HepG2 (cell line): ENCODE measurements around the gene BTBD17. TPM values are rescaled to one million over a fixed set of nuclear protein-coding genes. Genes with fewer than 3 reads are reported as not detected.
A peak's percentile ranks its signal among the peaks of the same experiment; 100 is the strongest.

ENCODE experiments used
- AGO1 ChIP-seq: fragments of 200-400 bp; formaldehyde crosslinking; IDR thresholded peaks from 2 replicates; pipeline ENCODE4 v1.6.1; 2017; ENCODE audit warnings: mild to moderate bottlenecking, low read depth, low read length, moderate library complexity; ENCODE audit not compliant: poor library complexity, severe bottlenecking
- CBFB ChIP-seq: sonication (generic); formaldehyde crosslinking; IDR thresholded peaks from 2 replicates; pipeline ENCODE4 v1.4.0; 2020; ENCODE audit warnings: missing genetic modification reagents
- ERF ChIP-seq: IDR thresholded peaks from 2 replicates; pipeline ENCODE4 v1.6.1; 2018; ENCODE audit warnings: missing biosample characterization, missing genetic modification reagents
- GATAD2A ChIP-seq: IDR thresholded peaks from 2 replicates; pipeline ENCODE4 v1.6.1; 2016
- HDAC6 ChIP-seq: fragments of 200-600 bp; sonication (generic); IDR thresholded peaks from 2 replicates; pipeline ENCODE4 v1.7.0; 2017; ENCODE audit warnings: mild to moderate bottlenecking, antibody characterized with exemption, low read length, low read depth
- HNF4A ChIP-seq: sonication (generic); formaldehyde crosslinking; IDR thresholded peaks from 2 replicates; pipeline ENCODE4 v1.4.0; 2020; ENCODE audit warnings: missing genetic modification reagents
- HNF4G ChIP-seq, 2 experiments: sonication (generic) in 1 of 2; formaldehyde crosslinking in 1 of 2; IDR thresholded peaks; 2 replicates each; pipeline versions ENCODE4 v1.4.0 to v1.6.1; 2011 to 2020; ENCODE audit warnings: borderline replicate concordance in 2 of 2, low read depth in 2 of 2, mild to moderate bottlenecking in 2 of 2, low read length in 1 of 2, missing genetic modification reagents in 1 of 2, moderate library complexity in 1 of 2
- HNRNPH1 ChIP-seq: fragments of 200-400 bp; formaldehyde crosslinking; optimal IDR thresholded peaks from 2 replicates; pipeline ENCODE3; 2017; ENCODE audit warnings: mild to moderate bottlenecking, low read depth, low read length
- KLF6 ChIP-seq: IDR thresholded peaks from 2 replicates; pipeline ENCODE4 v1.8.0; 2016; ENCODE audit warnings: missing biosample characterization, missing genetic modification reagents
- LCORL ChIP-seq, 2 experiments: fragments of 450-650 bp in 1 of 2; sonication (generic) in 1 of 2; formaldehyde crosslinking in 1 of 2; IDR thresholded peaks; 2 replicates each; pipeline versions ENCODE4 v1.5.0 to v1.6.1; 2017 to 2020; ENCODE audit warnings: antibody characterized with exemption in 1 of 2, missing genetic modification reagents in 1 of 2
- MTF1 ChIP-seq: sonication (generic); formaldehyde crosslinking; IDR thresholded peaks from 2 replicates; pipeline ENCODE4 v1.5.0; 2020; ENCODE audit warnings: missing genetic modification reagents
- NCOA2 ChIP-seq: sonication (generic); formaldehyde crosslinking; IDR thresholded peaks from 2 replicates; pipeline ENCODE4 v1.8.0; 2022; ENCODE audit warnings: inconsistent platforms
- ONECUT2 ChIP-seq: sonication (generic); formaldehyde crosslinking; IDR thresholded peaks from 2 replicates; pipeline ENCODE4 v1.4.0; 2020; ENCODE audit warnings: missing genetic modification reagents
- SNAI1 ChIP-seq: sonication (generic); formaldehyde crosslinking; IDR thresholded peaks from 2 replicates; pipeline ENCODE4 v1.5.0; 2020; ENCODE audit warnings: mild to moderate bottlenecking, missing genetic modification reagents, borderline replicate concordance
- SNAPC5 ChIP-seq: sonication (generic); formaldehyde crosslinking; IDR thresholded peaks from 2 replicates; pipeline ENCODE4 v1.8.1; 2023; ENCODE audit warnings: mild to moderate bottlenecking, missing genetic modification reagents, borderline replicate concordance
- UBTF ChIP-seq: sonication (generic); formaldehyde crosslinking; IDR thresholded peaks from 2 replicates; pipeline ENCODE4 v1.4.0; 2020; ENCODE audit warnings: mild to moderate bottlenecking, missing genetic modification reagents
- ZBTB10 ChIP-seq: sonication (generic); formaldehyde crosslinking; IDR thresholded peaks from 2 replicates; pipeline ENCODE4 v1.4.0; 2020; ENCODE audit warnings: missing genetic modification reagents, borderline replicate concordance
- ZBTB42 ChIP-seq: sonication (generic); formaldehyde crosslinking; IDR thresholded peaks from 2 replicates; pipeline ENCODE4 v1.5.0; 2020; ENCODE audit warnings: mild to moderate bottlenecking, missing genetic modification reagents
- ZFYVE20 ChIP-seq: sonication (generic); formaldehyde crosslinking; IDR thresholded peaks from 2 replicates; pipeline ENCODE4 v1.8.0; 2023; ENCODE audit warnings: low read depth, mild to moderate bottlenecking, moderate library complexity, missing genetic modification reagents, borderline replicate concordance
- ZNF264 ChIP-seq: sonication (generic); formaldehyde crosslinking; IDR thresholded peaks from 2 replicates; pipeline ENCODE4 v1.4.0; 2020; ENCODE audit warnings: missing genetic modification reagents
- ZNF510 ChIP-seq: sonication (generic); formaldehyde crosslinking; IDR thresholded peaks from 2 replicates; pipeline ENCODE4 v1.4.0; 2020; ENCODE audit warnings: low read depth, mild to moderate bottlenecking, missing genetic modification reagents
- ZNF512 ChIP-seq: sonication (generic); formaldehyde crosslinking; IDR thresholded peaks from 2 replicates; pipeline ENCODE4 v1.4.0; 2020; ENCODE audit warnings: mild to moderate bottlenecking, missing genetic modification reagents
- ZNF567 ChIP-seq: sonication (generic); formaldehyde crosslinking; IDR thresholded peaks from 2 replicates; pipeline ENCODE4 v1.8.1; 2023; ENCODE audit warnings: mild to moderate bottlenecking, missing genetic modification reagents, borderline replicate concordance
- polyA plus RNA-seq, 8 experiments: library from polyadenylated mRNA; depleted of rRNA in 3 of 8; stranded (reverse) in 7 of 8; unstranded in 1 of 8; fragments of >200 nt; fragmentation: Illumina TruSeq in 4 of 8; extraction: Trizol in 4 of 8; gene quantifications; 2 replicates each; pipeline versions ENCODE4 v1.2.1 to v1.2.3, GENCODE V29; 2011 to 2016; ENCODE audit warnings: low read depth in 4 of 8, missing spikeins in 1 of 8, mixed read lengths in 1 of 8; ENCODE audit not compliant: insufficient read depth in 1 of 8
- total RNA-seq, 5 experiments: library from RNA; depleted of rRNA; stranded (reverse); fragments of >200 nt; fragmentation: Illumina TruSeq; extraction: Trizol; gene quantifications; 2 replicates each; pipeline ENCODE4 v1.2.3, GENCODE V29; 2016; ENCODE audit warnings: low read depth in 1 of 5

Gene BTBD17
- total and polyA plus RNA-seq, 2 of the 13 experiments (the other 11 are each of a cell fraction or from before 2014, with no cell fraction given) = not detected

GRCh38 chr17:74368341-74369081 lies 6.8 kb upstream of the BTBD17 start (continued):
- TF ChIP-seq HNRNPH1 = no peak
- TF ChIP-seq ZBTB42 = no peak
- no peak for TF ChIP-seq LCORL (IDR thresholded peaks at IDR 0.05)
- no peak for TF ChIP-seq LCORL (CRISPR knock-in tag; IDR thresholded peaks at IDR 0.05)
- TF ChIP-seq HNF4G (IDR thresholded peaks at IDR 0.05; ENCODE audit: borderline replicate concordance, low read depth, low read length) = no peak
- peak; percentile 56; the same call in 1 of the 2 replicates for TF ChIP-seq HNF4G (CRISPR knock-in tag; IDR thresholded peaks at IDR 0.05; ENCODE audit: borderline replicate concordance, low read depth)
- TF ChIP-seq SNAPC5 (CRISPR knock-in tag) = no peak
- 0 out of 2 replicates have a peak, but pooled peaks have one; percentile 42 for TF ChIP-seq ZNF567 (CRISPR knock-in tag)
- no peak for TF ChIP-seq ZNF264 (CRISPR knock-in tag)
- no peak for TF ChIP-seq NCOA2 (CRISPR knock-in tag)
- no peak for TF ChIP-seq HNF4A (CRISPR knock-in tag)
- 0 out of 2 replicates have a peak, but pooled peaks have one; percentile 14 for TF ChIP-seq GATAD2A (CRISPR knock-in tag)
- no peak for TF ChIP-seq ZBTB10
- no peak for TF ChIP-seq CBFB
- no peak for TF ChIP-seq UBTF (CRISPR knock-in tag)
- TF ChIP-seq HDAC6 = no peak
- no peak for TF ChIP-seq ONECUT2 (CRISPR knock-in tag)
- no peak for TF ChIP-seq ZNF512
- TF ChIP-seq SNAI1 (CRISPR knock-in tag) = no peak
- TF ChIP-seq ZFYVE20 (CRISPR knock-in tag) = no peak
- TF ChIP-seq ERF (CRISPR knock-in tag) = 0 out of 2 replicates have a peak, but pooled peaks have one; percentile 13
- TF ChIP-seq MTF1 (CRISPR knock-in tag) = no peak
- no peak for TF ChIP-seq KLF6 (CRISPR knock-in tag)
- no peak for TF ChIP-seq AGO1
- TF ChIP-seq ZNF510 (CRISPR knock-in tag) = no peak
